ENCODE data around the gene ACAA1. TPM values are rescaled to one million over a fixed set of nuclear protein-coding genes. Genes with fewer than 3 reads are reported as not detected.
"Not testable (repeated sequence)": the region's sequence is repeated elsewhere in the genome, so short reads cannot be mapped to it uniquely, and the experiment has no call there.

The ACAA1 gene
- total and polyA plus RNA-seq, 12 donors, result 42.3 to 200 (median 106) TPM

GRCh38 chr3:38090453-38090852 is 46.5 kb downstream of the ACAA1 start:
- Histone ChIP-seq H3K4me3 (no peak overlapping the region), H3K9me3 (replicated peaks in 1 of 3) (no peaks in the 10 kb centered on the region), H3K27ac (no peak overlapping the region), H3K27me3 (no peaks in the 10 kb centered on the region), H3K36me3 (replicated peaks in 1 of 2) (no peaks in the 10 kb centered on the region), H3K4me1 (replicated peaks in 1 of 2) (no peaks in the 10 kb centered on the region)
- intact Hi-C loops (cut with DNase I), result no loop called here
- no peak for DNase-seq
- WGBS, 4 donors, result 75 to 89% (median 87%) methylated on average over 3 of the region's 3 CpGs
- TF ChIP-seq POLR2A (IDR thresholded peaks at IDR 0.05) (no peak), CTCF (IDR thresholded peaks at IDR 0.05) (no peak)

GRCh38 chr3:38089163-38089562 is 47.8 kb downstream of the ACAA1 start:
- DNase-seq, result no peak
- Histone ChIP-seq H3K36me3 (replicated peaks in 1 of 2) (no peaks in the 10 kb centered on the region), H3K9me3 (replicated peaks in 1 of 3) (no peaks in the 10 kb centered on the region), H3K4me3 (no peak overlapping the region), H3K27ac (no peak overlapping the region), H3K4me1 (replicated peaks in 1 of 2) (no peaks in the 10 kb centered on the region), H3K27me3 (no peaks in the 10 kb centered on the region)
- intact Hi-C loops (cut with DNase I), result no loop called here
- 79 to 87% (median 82%) methylated on average over 2 of the region's 2 CpGs for WGBS, 4 donors
- no peak for TF ChIP-seq POLR2A (IDR thresholded peaks at IDR 0.05)
- TF ChIP-seq CTCF (IDR thresholded peaks at IDR 0.05), result no peak

GRCh38 chr3:38088126-38089078 is 48.5 kb downstream of the ACAA1 start:
- Histone ChIP-seq H3K27me3 (no peaks in the 10 kb centered on the region), H3K9me3 (replicated peaks in 1 of 3) (no peaks in the 10 kb centered on the region), H3K27ac (no peak overlapping the region), H3K4me3 (no peak overlapping the region), H3K36me3 (replicated peaks in 1 of 2) (no peaks in the 10 kb centered on the region), H3K4me1 (replicated peaks in 1 of 2) (no peaks in the 10 kb centered on the region)
- intact Hi-C loops (cut with DNase I), result no loop called here
- TF ChIP-seq CTCF (IDR thresholded peaks at IDR 0.05), result no peak
- no peak for TF ChIP-seq POLR2A (IDR thresholded peaks at IDR 0.05)
- 90 to 93% (median 93%) methylated on average over 10 to 11 of the region's 11 CpGs for WGBS, 4 donors
- DNase-seq, result no peak

- H3K9me3 ChIP-seq (replicated peaks in 1 of 3); H3K27ac ChIP-seq; H3K36me3 ChIP-seq (replicated peaks in 1 of 2); DNase-seq; H3K4me3 ChIP-seq; H3K27me3 ChIP-seq; intact Hi-C loops (cut with DNase I); H3K4me1 ChIP-seq (replicated peaks in 1 of 2): not testable (repeated sequence)
These were observed 49.6 kb downstream of the ACAA1 start for GRCh38 chr3:38087278-38087677.

GRCh38 chr3:38086496-38086895 is 50.4 kb downstream of the ACAA1 start:
- Histone ChIP-seq H3K9me3 (replicated peaks in 1 of 3) (no peaks in the 10 kb centered on the region), H3K27ac (no peak overlapping the region), H3K27me3 (no peaks in the 10 kb centered on the region), H3K4me1 (replicated peaks in 1 of 2) (no peaks in the 10 kb centered on the region), H3K36me3 (replicated peaks in 1 of 2) (no peaks in the 10 kb centered on the region), H3K4me3 (no peak overlapping the region)
- intact Hi-C loops (cut with DNase I), result no loop called here
- no peak for DNase-seq
- 70 to 90% (median 89%) methylated on average over 3 of the region's 3 CpGs for WGBS, 4 donors
- TF ChIP-seq POLR2A (IDR thresholded peaks at IDR 0.05), result no peak
- no peak for TF ChIP-seq CTCF (IDR thresholded peaks at IDR 0.05)
